Embryonic facial prominence (tissue), 1 donor: ENCODE measurements around the gene COPB2.
A peak's percentile ranks its signal among the peaks of the same experiment; 100 is the strongest.
"Not testable (repeated sequence)": the region's sequence is repeated elsewhere in the genome, so short reads cannot be mapped to it uniquely, and the experiment has no call there.

Source experiments
- DNase-seq: peaks from one replicate; pipeline ENCODE4 v3.0.0-alpha.2; 2016; ENCODE audit errors: extremely low spot score

Gene COPB2

GRCh38 chr3:139389552-139390368, at the start of gene COPB2:
Gene COPB2 (minus strand): TSS chr3:139389647. CDS start chr3:139389550, 97 bp downstream.
- DNase-seq = peak; percentile 97

- DNase-seq = no peak
Observed at GRCh38 chr3:139434764-139435307, 45.4 kb upstream of the COPB2 start.

- no peak for DNase-seq
Observed at GRCh38 chr3:139434228-139434627, 44.8 kb upstream of the COPB2 start.

- DNase-seq = no peak
Observed at GRCh38 chr3:139433089-139433488, 43.6 kb upstream of the COPB2 start.

GRCh38 chr3:139430493-139430892, 41.0 kb upstream of the COPB2 start:
- DNase-seq = peak; percentile 11

GRCh38 chr3:139427283-139428060, 38.0 kb upstream of the COPB2 start:
- DNase-seq = peak; percentile 74

- no peak for DNase-seq
Observed at GRCh38 chr3:139425745-139426400, 36.4 kb upstream of the COPB2 start.

GRCh38 chr3:139423232-139423631, 33.8 kb upstream of the COPB2 start:
- DNase-seq = no peak

GRCh38 chr3:139421460-139421859, 32.0 kb upstream of the COPB2 start:
- no peak for DNase-seq

GRCh38 chr3:139421040-139421439, 31.6 kb upstream of the COPB2 start:
- DNase-seq = no peak

GRCh38 chr3:139418144-139418543, 28.7 kb upstream of the COPB2 start:
- no peak for DNase-seq

- DNase-seq = no peak
Observed at GRCh38 chr3:139416275-139416674, 26.8 kb upstream of the COPB2 start.

GRCh38 chr3:139414608-139415224, 25.3 kb upstream of the COPB2 start:
- no peak for DNase-seq

GRCh38 chr3:139412891-139413290, 23.4 kb upstream of the COPB2 start:
- not testable (repeated sequence) for DNase-seq

GRCh38 chr3:139401155-139401554, 11.7 kb upstream of the COPB2 start:
- DNase-seq = not testable (repeated sequence)

- DNase-seq = no peak
Observed at GRCh38 chr3:139396707-139397106, 7.3 kb upstream of the COPB2 start.

- no peak for DNase-seq
Observed at GRCh38 chr3:139394116-139394515, 4.7 kb upstream of the COPB2 start.

GRCh38 chr3:139388821-139389551, 461 bp downstream of the COPB2 start:
- DNase-seq = no peak

GRCh38 chr3:139388077-139388476, 1.4 kb downstream of the COPB2 start:
- DNase-seq = no peak

GRCh38 chr3:139382291-139382690, 7.2 kb downstream of the COPB2 start:
- not testable (repeated sequence) for DNase-seq

- no peak for DNase-seq
Observed at GRCh38 chr3:139380575-139380974, 8.9 kb downstream of the COPB2 start.
